Right lung (tissue), 5 donors: ENCODE measurements around the gene MYOM3. TPM values are rescaled to one million over a fixed set of nuclear protein-coding genes. Genes with fewer than 3 reads are reported as not detected.

Source experiments
- DNase-seq, 2 donors: peaks; one replicate each; pipeline ENCODE4 v3.0.0-alpha.2; 2013
- polyA plus RNA-seq, 5 donors: library from polyadenylated mRNA; unstranded; fragments of 120-200 nt; gene quantifications; one replicate each; pipeline versions ENCODE4 v1.2.1 to v1.2.3, GENCODE V29; 2013; ENCODE audit warnings: inconsistent platforms in 1 of 5, low replicate concordance in 1 of 5; ENCODE audit not compliant: insufficient read length in 5 of 5, insufficient read depth in 1 of 5

MYOM3 gene
- polyA plus RNA-seq, 5 donors: 0.03 to 17.1 (median 0.34) TPM

- no peak for DNase-seq
These were observed 15.2 kb downstream of the MYOM3 start for GRCh38 chr1:24096739-24097103.

- no peak for DNase-seq
These were observed 15.8 kb downstream of the MYOM3 start for GRCh38 chr1:24096009-24096738.

GRCh38 chr1:24095140-24095859, 16.6 kb downstream of the MYOM3 start:
- no peak for DNase-seq

- no peak for DNase-seq
These were observed 17.4 kb downstream of the MYOM3 start for GRCh38 chr1:24094554-24094953.

- no peak for DNase-seq
These were observed 18.2 kb downstream of the MYOM3 start for GRCh38 chr1:24093732-24094131.

- no peak for DNase-seq
These were observed 19.0 kb downstream of the MYOM3 start for GRCh38 chr1:24092979-24093378.

GRCh38 chr1:24091971-24092482, 19.9 kb downstream of the MYOM3 start:
- no peak for DNase-seq

- no peak for DNase-seq
These were observed 21.2 kb downstream of the MYOM3 start for GRCh38 chr1:24090736-24091135.

- DNase-seq: no peak
These were observed 22.0 kb downstream of the MYOM3 start for GRCh38 chr1:24089743-24090555.

GRCh38 chr1:24089027-24089742, 22.8 kb downstream of the MYOM3 start:
- no peak for DNase-seq

GRCh38 chr1:24086466-24086865, 25.5 kb downstream of the MYOM3 start:
- no peak for DNase-seq

- no peak for DNase-seq
These were observed 26.4 kb downstream of the MYOM3 start for GRCh38 chr1:24085546-24085945.

GRCh38 chr1:24085007-24085406, 26.9 kb downstream of the MYOM3 start:
- DNase-seq: no peak

GRCh38 chr1:24084050-24084449, 27.9 kb downstream of the MYOM3 start:
- no peak for DNase-seq

GRCh38 chr1:24082372-24082771, 29.6 kb downstream of the MYOM3 start:
- DNase-seq: no peak

- DNase-seq: no peak
These were observed 30.7 kb downstream of the MYOM3 start for GRCh38 chr1:24081190-24081589.

GRCh38 chr1:24080131-24080530, 31.8 kb downstream of the MYOM3 start:
- DNase-seq: no peak

- DNase-seq: no peak
These were observed 34.5 kb downstream of the MYOM3 start for GRCh38 chr1:24077278-24077978.

GRCh38 chr1:24075946-24076345, 36.0 kb downstream of the MYOM3 start:
- DNase-seq: no peak

- no peak for DNase-seq
These were observed 36.4 kb downstream of the MYOM3 start for GRCh38 chr1:24075590-24075854.

- DNase-seq: no peak
These were observed 36.9 kb downstream of the MYOM3 start for GRCh38 chr1:24074817-24075589.
